Brain microvascular endothelial cell (primary cell): ENCODE results near the gene CFHR1.

Experiments
- DNase-seq: peaks from one replicate; pipeline ENCODE4 v3.0.0-alpha.2; 2020
- H3K27ac ChIP-seq: fragments of 250-450 bp; sonication (Bioruptor Pico); 2 replicates; pipeline ENCODE4 v1.5.1; 2020; ENCODE audit warnings: mild to moderate bottlenecking, moderate library complexity
- H3K27me3 ChIP-seq: fragments of 250-450 bp; sonication (Bioruptor Pico); replicated peaks from 2 replicates; pipeline ENCODE4 v1.5.1; 2020; ENCODE audit warnings: mild to moderate bottlenecking
- H3K36me3 ChIP-seq: fragments of 250-450 bp; sonication (Bioruptor Pico); replicated peaks from 2 replicates; pipeline ENCODE4 v1.5.1; 2020; ENCODE audit warnings: mild to moderate bottlenecking
- H3K4me3 ChIP-seq: 2 replicates; pipeline ENCODE4 v1.5.1; 2011; ENCODE audit warnings: low read depth, mild to moderate bottlenecking, control low read depth, low read length, moderate library complexity
- in situ Hi-C: cut with HindIII; loops from 2 replicates; pipeline ENCODE4 v1.10.0; 2017; ENCODE audit warnings: low sequenced_read_pairs, low pct_ligation_motif_present
- TF ChIP-seq, protein P1 (sequence below): IDR thresholded peaks from 2 replicates; pipeline ENCODE4 v1.5.1; 2011; ENCODE audit warnings: low read depth, mild to moderate bottlenecking, moderate library complexity, low read length, control low read depth, inconsistent platforms; ENCODE audit errors: missing control alignments

CFHR1 gene

DNA sequence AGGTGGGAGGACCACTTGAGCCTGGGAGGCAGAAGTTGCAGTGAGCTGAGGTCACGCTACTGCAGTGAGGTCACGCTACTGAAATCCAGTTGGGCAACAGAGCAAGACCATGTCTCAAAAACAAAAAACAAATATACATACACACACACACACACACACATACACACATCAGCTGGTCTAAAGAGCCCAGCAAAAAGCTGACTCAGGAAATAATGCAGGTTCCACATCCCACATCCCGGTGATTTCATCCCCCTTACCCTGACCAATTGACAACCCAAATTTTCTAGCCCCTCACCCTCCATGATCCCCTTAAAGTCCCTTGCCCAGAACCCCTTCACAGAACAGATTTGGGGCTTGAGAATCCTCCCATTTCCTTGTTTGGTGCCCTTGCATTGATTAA lies 56.4 kb downstream of the CFHR1 start:
- H3K27me3 ChIP-seq: peaks cover 4% of the 10 kb centered on the region
- TF ChIP-seq, protein P1, sequence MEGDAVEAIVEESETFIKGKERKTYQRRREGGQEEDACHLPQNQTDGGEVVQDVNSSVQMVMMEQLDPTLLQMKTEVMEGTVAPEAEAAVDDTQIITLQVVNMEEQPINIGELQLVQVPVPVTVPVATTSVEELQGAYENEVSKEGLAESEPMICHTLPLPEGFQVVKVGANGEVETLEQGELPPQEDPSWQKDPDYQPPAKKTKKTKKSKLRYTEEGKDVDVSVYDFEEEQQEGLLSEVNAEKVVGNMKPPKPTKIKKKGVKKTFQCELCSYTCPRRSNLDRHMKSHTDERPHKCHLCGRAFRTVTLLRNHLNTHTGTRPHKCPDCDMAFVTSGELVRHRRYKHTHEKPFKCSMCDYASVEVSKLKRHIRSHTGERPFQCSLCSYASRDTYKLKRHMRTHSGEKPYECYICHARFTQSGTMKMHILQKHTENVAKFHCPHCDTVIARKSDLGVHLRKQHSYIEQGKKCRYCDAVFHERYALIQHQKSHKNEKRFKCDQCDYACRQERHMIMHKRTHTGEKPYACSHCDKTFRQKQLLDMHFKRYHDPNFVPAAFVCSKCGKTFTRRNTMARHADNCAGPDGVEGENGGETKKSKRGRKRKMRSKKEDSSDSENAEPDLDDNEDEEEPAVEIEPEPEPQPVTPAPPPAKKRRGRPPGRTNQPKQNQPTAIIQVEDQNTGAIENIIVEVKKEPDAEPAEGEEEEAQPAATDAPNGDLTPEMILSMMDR: no peak
- DNase-seq: no peak
- H3K27ac ChIP-seq: no peak overlapping the region
- H3K4me3 ChIP-seq: no peak overlapping the region
- no peaks in the 10 kb centered on the region for H3K36me3 ChIP-seq
- in situ Hi-C loops: no loop called here

DNA sequence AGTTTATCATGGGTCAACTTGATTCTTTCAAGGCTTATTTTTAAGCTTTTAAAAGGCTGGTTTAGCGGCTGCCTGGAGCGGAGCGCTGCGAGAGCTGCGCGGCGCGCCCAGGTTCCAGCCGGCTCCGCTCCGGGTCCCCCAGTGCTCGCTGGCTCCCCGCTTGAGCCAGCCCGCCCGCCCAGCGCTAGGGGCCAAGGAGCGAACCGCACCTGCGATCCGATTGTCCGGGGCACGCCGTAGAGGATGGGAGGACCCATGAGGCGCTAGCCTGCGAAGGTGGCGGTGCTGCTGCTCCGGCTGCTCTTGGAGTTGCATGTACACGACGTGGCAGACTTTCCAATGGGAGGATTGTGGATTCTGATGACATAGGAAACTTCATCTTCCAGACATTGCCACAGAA lies 58.4 kb downstream of the CFHR1 start:
- TF ChIP-seq, protein P1: peak; percentile 13
- in situ Hi-C loops: no loop called here
- peaks cover 4% of the 10 kb centered on the region for H3K27me3 ChIP-seq
- H3K36me3 ChIP-seq: no peaks in the 10 kb centered on the region
- H3K4me3 ChIP-seq: peak overlapping the region; percentile 51
- H3K27ac ChIP-seq: no peak overlapping the region
- DNase-seq: no peak
